ENCODE results near the gene KATNBL1.
A peak's percentile ranks its signal among the peaks of the same experiment; 100 is the strongest.
"Not testable (repeated sequence)": the region's sequence is repeated elsewhere in the genome, so short reads cannot be mapped to it uniquely, and the experiment has no call there.

KATNBL1 gene

DNA sequence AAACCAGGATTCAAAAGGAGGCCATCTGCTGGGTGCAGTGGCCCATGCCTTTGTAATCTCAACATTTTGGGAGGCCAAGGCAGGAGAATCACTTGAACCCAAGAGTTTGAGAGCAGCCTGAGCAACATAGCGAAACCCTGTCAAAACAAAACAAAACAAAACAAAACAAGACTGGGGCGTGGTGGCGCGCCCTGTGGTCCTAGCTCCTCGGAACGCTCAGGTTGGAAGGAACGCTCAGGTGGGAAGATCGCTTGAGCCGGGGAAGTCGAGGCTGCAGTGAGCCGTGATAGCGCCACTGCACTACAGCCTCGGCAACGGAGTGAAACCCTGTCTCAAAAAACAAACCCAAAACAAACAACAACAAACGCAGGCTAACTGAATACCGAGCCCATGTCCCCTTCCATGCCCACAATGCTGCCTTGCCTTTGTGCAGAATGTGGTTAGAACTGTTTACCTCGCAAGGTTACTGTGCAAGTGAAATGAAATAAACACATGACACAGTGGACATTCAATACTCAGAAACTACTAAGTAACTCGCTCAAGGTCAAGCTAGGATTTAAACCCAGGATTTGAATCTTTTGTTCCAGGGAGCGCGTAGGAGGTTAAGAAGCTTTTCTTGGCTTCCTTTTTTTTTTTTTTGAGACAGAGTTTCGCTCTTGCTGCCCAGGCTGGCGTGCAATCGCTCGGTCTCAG is 14.2 kb upstream of the KATNBL1 start:
- DNase-seq (ENCODE audit: insufficient read length, low spot score) (no peak), FAIRE-seq (no peak)

DNA sequence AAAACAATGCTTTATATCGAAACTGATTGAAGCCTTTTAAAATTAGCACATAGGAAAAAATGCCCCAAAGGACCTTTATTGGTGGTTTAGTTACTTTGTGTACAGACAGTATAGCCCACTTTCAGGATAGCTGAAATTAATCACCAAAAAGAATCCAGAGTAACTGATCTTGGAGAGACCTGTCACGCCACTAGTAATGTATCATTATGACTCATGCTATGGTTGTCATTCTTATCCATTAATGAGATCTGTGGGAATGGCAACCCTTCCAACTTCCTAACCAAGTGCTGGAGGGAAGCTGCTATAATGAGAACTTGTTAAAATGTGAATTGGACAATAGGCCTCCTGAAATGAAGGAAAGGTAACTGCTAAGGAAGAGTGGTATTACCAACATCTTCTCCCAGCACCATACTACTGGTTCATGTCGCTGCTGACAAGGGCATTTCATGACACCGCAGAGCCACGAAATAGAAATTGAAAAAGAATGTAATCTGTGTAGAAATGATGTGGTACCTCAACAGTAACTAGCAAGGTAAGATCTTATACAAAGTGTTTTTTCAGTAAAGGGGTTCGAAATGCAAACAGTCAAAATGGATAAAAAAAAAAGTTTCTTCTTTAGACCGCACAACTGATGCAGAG is 7.8 kb upstream of the KATNBL1 start:
- no peak for DNase-seq (ENCODE audit: insufficient read length, low spot score)
- peak; percentile 50 for FAIRE-seq
- no peak for TF ChIP-seq POLR2A (IDR thresholded peaks at IDR 0.05; ENCODE audit: low read depth, low read length)

More for the DNA sequence above, 14.2 kb upstream of the KATNBL1 start:
- 0 out of 2 replicates have a peak, but pooled peaks have one; percentile 19 for TF ChIP-seq POLR2A (IDR thresholded peaks at IDR 0.05; ENCODE audit: low read depth, low read length)

DNA sequence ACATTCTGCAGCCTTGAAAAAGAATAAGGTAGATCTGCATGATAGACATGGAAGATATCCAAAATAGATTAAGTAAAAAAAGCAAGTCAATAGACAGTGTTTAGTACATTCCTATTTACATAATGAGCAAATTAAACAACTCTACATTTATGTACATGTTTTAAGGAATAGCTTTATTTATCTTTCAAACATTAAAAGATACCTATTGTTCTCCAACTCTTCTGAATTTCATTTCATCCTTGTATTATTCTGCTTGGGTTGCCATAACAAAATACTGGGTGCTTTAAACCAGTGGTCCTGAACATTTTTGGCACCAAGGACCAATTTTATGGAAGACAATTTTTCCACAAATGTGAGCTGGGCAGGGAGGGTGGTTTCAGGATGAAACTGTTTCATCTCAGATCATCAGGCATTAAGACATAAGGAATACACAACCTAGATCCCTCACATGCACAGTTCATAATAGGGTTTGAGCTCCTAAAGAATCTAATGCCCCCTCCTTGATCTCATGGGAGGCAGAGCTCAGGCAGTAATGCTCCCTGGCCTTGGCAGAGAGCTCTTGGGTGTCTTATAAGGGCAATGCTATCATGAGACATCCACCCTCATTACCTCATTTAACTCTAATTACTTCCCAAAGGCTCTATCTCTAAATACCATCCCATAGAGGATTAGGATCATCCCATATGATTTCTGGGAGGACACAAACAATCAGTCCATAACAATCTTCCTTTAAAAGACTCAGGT is 6.8 kb upstream of the KATNBL1 start:
- DNase-seq (ENCODE audit: insufficient read length, low spot score) = no peak
- no peak for FAIRE-seq
- no peak for TF ChIP-seq POLR2A (IDR thresholded peaks at IDR 0.05; ENCODE audit: low read depth, low read length)

DNA sequence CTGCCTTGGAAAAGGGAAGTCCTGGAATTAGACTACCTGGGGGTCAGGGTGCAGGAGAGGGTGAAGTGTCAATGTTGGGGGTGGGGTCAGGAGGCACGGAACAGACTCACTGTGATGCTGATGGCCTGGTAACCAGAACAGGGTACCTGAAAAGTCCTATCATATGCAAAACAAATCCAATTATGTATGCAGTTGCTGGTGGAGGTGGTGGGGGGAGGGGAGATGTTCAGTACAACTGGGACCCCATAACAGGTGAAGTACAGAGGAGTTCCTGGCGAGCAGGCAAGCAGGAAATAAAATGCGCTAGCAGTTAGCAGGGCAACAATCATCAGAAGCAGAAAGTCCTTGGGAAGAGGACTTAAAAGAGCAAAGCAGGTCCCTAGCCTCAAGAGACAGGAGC is 4.2 kb upstream of the KATNBL1 start:
- FAIRE-seq (no peak), DNase-seq (ENCODE audit: insufficient read length, low spot score) (no peak)
- TF ChIP-seq POLR2A (IDR thresholded peaks at IDR 0.05; ENCODE audit: low read depth, low read length) = no peak

DNA sequence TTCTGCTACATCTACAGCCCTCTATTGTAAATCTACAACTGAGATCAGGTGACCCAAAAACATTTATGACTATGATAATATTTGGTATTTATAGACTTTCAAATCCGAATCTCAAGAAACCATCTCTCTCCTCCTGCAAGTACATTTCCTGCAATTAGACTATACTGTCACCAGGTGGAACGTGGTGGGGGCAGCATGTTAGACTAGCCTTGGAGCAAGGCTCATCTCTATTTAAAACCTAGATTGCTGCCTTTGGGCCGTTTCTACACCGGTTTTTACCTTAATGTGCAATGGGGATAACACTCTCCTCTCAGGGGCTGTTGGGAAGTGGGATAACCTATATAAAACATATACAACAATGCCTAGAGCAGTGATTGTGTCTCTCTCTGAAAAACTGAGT is 3.8 kb upstream of the KATNBL1 start:
- FAIRE-seq = no peak
- no peak for DNase-seq (ENCODE audit: insufficient read length, low spot score)
- TF ChIP-seq POLR2A (IDR thresholded peaks at IDR 0.05; ENCODE audit: low read depth, low read length) = no peak

DNA sequence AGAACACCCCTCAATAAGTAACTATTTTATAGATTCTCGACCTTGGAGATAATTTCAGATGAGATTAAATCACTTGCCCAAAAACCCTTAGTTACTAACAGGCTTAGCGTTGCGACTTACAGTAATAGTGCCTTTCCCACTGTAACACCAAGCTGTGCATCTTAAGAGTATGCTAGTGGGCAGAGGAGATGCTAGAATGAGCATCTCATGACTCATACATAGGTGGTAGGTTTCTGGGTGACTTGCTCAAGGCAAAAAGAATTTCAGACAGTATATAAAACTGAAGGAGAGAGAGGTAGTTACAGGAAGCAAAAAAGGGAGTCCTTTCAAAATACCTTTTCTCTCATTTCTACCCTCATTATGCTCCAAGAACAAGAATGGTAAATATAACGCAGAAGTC is 3.9 kb downstream of the KATNBL1 start:
- peak; percentile 35 for DNase-seq (ENCODE audit: insufficient read length, low spot score)
- FAIRE-seq = peak; percentile 88
- TF ChIP-seq POLR2A (IDR thresholded peaks at IDR 0.05; ENCODE audit: low read depth, low read length) = no peak

DNA sequence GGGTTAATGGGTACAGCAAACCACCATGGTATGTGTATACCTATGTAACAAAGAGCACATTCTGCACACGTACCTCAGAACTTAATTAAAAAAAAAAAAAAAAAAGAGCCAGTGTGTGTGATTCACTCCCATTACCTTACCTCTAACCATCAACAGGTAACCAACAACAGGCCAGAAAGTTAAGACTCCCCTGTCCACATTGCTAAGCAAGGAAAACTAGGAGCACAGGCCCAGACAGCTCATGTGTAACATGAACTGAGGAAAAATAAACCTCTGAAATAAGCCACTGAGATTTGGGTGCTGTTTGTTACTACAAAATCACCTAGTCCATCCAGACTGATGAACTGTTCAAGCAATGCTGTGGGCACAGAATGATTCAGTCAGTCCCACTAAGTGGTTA is 6.0 kb downstream of the KATNBL1 start:
- DNase-seq (ENCODE audit: insufficient read length, low spot score) (no peak), FAIRE-seq (no peak)
- no peak for TF ChIP-seq POLR2A (IDR thresholded peaks at IDR 0.05; ENCODE audit: low read depth, low read length)

DNA sequence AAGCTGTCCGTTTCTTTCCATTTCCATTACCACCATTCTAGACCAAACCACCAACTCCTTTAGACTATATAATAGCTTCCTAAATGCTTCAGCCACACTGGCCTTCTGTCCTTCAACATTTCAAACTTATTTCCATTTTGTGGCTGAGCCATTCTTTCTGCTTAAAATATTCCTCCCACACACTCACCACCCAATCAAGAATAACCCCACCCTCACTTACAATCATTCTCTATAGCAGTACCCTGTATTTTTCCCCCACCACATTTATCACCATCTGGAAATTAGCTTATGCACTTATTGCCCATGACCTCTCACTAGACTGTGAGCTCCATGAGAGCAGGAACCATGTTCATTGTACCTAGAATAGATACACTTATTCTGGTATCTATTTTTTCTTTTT is 6.6 kb downstream of the KATNBL1 start:
- DNase-seq (ENCODE audit: insufficient read length, low spot score) (no peak), FAIRE-seq (no peak)
- TF ChIP-seq POLR2A (IDR thresholded peaks at IDR 0.05; ENCODE audit: low read depth, low read length) = no peak

DNA sequence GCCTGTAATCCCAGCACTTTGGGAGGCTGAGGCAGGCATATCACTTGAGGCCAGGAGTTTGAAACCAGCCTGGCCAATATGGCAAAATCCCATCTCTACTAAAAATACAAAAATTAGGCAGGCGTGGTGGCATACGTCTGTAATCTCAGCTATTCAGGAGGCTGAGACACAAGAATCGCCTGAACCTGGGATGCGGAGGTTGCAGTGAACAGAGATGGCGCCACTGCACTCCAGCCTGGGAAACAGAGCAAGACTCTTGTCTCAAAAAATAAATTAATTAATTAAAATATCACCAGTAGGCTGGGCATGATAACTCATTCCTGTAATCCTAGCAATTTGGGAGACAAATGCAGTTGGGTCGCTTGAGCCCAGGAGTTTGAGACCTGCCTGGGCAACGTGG is 16.6 kb downstream of the KATNBL1 start:
- FAIRE-seq; DNase-seq (ENCODE audit: insufficient read length, low spot score): not testable (repeated sequence)

DNA sequence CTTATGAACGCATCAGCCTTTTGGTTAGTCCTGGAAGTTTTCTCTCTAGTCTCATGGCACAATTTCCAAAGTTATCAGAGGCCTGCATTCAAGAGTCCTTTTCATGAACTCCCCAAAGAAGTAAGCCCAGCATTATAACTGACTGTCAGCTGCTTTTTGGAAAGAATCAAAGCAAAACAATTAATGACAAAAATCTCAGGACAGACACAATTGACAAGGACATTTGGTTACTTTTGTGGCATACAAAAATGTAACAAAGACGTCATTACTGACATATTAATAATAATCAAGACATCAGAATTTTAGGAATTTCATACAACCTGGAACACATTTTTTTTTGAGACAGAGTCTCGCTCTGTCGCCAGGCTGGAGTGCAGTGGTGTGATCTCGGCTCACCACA is 21.2 kb downstream of the KATNBL1 start:
- TF ChIP-seq POLR2A (IDR thresholded peaks at IDR 0.05; ENCODE audit: low read depth, low read length) = no peak
- no peak for FAIRE-seq
- no peak for DNase-seq (ENCODE audit: insufficient read length, low spot score)

DNA sequence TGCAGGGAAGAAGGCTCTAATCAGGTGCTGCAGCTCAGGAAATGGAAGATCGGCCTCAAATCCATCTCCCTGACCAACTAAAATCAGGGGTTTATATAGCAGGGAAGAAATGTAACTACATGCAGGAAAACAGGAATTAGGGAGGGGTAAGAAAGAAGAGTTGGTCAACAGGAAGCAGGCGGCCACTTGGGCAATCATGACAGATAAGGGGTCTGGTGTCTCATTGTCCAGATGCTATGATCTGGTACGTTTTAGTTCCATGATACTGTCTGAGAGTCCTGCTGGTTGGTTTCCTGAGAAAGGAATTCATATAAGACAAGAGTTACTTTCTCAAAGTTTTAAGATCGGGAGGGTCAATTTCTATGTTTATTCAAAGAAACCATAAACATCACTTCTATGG is 24.2 kb downstream of the KATNBL1 start:
- no peak for TF ChIP-seq POLR2A (IDR thresholded peaks at IDR 0.05; ENCODE audit: low read depth, low read length)
- no peak for DNase-seq (ENCODE audit: insufficient read length, low spot score)
- FAIRE-seq = no peak

DNA sequence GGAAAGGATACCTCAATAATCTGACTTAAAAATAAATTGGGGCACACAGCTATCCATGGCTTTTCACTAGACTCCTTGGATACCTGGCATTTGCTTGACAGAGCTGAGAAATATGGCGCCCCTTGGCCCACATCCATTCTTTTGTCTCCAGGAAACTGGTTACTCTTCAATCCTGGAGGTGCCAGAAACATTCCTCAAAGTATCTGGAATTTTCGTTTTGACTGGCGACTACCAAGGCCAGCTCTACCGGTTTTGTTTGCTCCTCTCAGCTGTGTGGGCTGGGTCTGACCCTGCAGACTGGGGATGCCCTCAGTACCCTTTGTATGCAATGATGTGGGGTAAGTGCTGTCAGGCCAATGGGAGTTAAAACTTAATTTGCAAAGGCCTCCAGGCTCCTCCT is 27.0 kb downstream of the KATNBL1 start:
- FAIRE-seq (no peak), DNase-seq (ENCODE audit: insufficient read length, low spot score) (no peak)
- no peak for TF ChIP-seq POLR2A (IDR thresholded peaks at IDR 0.05; ENCODE audit: low read depth, low read length)

DNA sequence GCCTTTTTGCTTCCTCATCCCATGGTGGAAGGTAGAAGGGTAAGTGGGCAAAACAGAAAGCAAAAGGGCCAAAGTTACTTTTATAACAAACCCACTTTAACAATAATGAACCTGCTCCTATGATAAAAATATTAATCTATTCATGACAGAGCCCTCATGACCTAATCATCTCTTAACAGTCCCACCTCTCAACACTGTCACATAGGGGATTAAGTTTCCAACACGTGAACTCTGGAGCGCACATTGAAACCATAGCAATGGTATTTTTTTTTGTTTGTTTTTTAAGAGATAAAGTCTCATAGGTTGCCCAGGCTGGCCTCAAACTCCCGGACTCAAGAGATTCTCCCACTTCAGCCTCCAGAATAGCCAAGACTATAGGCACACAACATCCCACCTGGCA is 30.7 kb downstream of the KATNBL1 start:
- no peak for TF ChIP-seq POLR2A (IDR thresholded peaks at IDR 0.05; ENCODE audit: low read depth, low read length)
- DNase-seq (ENCODE audit: insufficient read length, low spot score) (no peak), FAIRE-seq (no peak)

DNA sequence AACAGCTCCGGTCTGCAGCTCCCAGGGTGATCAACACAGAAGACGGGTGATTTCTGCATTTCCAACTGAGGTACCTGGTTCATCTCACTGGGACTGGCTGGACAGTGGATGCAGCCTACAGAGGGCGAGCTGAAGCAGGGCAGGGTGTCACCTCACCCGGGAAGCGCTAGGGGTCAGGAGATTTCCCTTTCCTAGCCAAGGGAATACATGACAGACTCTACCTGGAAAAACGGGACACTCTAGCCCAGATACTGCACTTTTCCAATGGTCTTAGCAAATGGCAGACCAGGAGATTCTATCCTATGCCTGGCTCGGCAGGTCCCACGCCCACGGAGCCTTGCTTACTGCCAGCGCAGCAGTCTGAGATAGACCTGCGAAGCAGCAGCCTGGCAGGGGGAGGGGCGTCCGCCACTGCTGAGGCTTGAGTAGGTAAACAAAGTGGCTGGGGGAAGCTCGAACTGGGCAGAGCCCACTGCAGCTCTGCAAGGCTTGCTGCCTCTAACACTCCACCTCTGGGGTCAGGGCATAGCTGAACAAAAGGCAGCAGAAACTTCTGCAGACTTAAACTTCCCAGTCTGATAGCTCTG is 43.8 kb downstream of the KATNBL1 start:
- not testable (repeated sequence) for DNase-seq (ENCODE audit: insufficient read length, low spot score); FAIRE-seq

Measured in H54 (cell line).